Esophagus mucosa (tissue), 1 donor: ENCODE data around the gene RAPGEF4. TPM values are rescaled to one million over a fixed set of nuclear protein-coding genes. Genes with fewer than 3 reads are reported as not detected.
"Not testable (repeated sequence)": the region's sequence is repeated elsewhere in the genome, so short reads cannot be mapped to it uniquely, and the experiment has no call there.

Experiments used
- ATAC-seq: fragments of 200-7000 bp; cut with Tn5 transposase; one replicate; pipeline ENCODE4 v1.9.1; 2020
- total RNA-seq: library from RNA; stranded (reverse); gene quantifications from one replicate; pipeline ENCODE4 v1.2.4, GENCODE V29; 2023
- donor health status: DM: yes; HTN: yes; CAD: no.

RAPGEF4 gene
- total RNA-seq, 1 donor from 2014 or later, result 3.3 TPM

DNA sequence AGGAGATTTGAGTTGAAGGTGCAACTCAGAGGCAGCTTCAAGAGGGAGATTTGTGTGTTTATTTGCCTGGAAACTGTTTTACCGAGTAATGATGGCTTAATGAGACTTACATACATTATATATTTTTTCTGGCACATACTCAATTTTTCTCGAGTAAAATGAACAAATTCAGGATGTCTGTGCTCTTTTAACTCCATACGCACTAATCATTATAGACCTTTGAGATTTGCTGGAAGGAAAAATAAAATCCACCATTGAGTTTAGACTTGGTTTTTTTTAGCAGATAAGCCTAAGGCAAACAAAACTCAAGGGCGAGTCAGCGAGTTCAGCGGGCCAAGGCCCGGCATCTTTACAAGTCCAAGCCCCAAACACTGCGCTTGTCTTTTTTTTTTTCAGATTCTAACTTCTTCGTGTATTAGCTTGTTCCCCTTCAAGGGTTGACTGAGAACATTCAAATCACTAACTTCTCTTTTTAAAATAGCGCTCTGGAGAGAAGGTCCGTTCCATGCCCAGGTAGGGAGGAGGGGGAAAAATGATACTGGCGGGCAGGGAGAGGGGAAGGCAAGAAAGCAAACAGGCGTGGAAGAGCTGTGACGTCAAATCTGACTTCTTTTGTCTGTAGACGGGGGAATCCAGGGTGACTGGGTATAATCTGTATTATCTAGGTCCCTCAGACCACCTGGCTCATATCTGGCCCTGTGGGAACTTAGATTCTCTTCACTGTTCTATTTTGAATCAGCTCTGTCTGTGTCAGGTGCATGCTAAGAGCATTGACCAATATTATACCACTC, 267.3 kb downstream of the RAPGEF4 start:
- no peak for ATAC-seq

DNA sequence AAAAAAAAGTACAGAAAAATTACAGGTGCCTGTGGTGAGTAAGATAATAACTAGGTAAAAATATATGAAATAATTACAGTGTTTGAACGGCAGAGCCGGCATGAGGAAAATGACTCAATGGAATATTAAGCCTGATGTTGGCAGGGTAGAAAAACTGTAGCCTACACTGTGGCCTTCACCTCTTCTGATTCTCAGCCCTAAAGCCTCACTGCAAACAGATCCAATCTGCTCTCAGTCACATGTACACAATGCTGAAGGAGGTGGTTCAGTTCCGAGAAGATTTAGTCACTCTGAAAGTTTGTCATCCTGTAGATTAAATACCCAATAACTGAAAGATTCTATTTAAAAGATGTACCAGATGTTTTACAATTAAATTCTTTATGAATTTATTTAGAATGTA, 273.1 kb downstream of the RAPGEF4 start:
- no peak for ATAC-seq

GRCh38 chr2:173010233-173010632, 274.6 kb downstream of the RAPGEF4 start:
- no peak for ATAC-seq

DNA sequence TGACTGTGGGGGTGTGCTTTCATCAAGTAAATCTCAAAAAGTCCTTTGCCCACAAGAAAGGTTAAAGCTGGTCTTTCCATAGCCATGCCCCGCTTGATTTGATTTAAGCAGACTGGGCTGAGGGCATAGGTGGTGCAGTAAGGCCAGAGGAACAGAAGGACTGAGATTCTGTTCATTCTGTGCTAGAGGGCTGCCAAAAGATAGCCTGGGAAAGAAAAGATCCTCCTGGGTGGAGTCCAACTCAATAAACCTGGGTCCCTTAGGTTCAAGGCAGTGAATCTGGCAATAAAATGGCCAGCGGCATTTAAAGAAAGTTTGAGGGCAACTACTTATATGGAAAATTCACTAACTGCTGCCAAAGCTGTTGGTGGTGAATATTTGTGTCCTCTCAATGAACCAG, 280.8 kb downstream of the RAPGEF4 start:
- ATAC-seq, result no peak

- no peak for ATAC-seq
Observed at GRCh38 chr2:173017646-173018420, 282.2 kb downstream of the RAPGEF4 start.

DNA sequence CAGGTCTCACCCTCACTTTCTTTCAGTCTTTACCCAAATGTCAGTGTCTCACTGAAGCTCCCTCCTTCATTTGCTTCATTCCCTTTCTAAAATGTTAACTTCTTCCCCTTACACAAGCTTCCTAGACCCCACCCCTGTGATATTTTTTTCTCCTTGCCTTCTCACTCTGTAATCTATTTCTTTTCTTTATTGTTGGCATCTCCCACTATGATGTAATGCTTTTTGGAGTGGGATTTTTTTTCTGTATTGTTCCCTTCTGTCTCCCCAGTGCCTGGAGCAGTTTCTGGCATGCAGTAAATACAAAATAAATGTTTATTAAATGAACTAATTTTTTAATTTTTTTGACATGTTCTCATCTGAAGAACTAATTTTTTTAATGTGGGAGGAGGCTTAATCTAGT, 284.1 kb downstream of the RAPGEF4 start:
- no peak for ATAC-seq

DNA sequence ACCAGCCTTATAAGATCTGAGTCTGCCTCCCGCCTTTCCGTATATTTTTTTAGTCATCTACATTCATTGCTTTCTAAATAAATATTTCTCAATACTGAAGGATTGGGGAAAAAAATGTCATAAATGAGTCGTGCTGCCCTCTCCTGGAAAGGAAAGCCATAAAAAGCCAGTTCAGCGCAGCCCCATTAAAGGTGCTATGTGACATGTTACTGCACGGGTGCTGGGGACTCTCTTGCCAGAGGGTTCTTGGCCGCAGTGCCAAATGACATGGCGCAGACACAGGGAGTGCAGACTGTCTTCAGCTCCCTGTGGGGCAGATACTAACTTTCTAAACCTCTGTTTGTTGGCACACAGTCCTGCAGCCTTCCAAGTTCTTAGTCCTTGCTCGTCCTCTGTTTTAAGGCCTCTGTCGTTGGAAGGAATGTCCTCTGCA, 286.3 kb downstream of the RAPGEF4 start:
- ATAC-seq, result peak; percentile 50

GRCh38 chr2:173023718-173024117, 288.1 kb downstream of the RAPGEF4 start:
- ATAC-seq, result no peak

DNA sequence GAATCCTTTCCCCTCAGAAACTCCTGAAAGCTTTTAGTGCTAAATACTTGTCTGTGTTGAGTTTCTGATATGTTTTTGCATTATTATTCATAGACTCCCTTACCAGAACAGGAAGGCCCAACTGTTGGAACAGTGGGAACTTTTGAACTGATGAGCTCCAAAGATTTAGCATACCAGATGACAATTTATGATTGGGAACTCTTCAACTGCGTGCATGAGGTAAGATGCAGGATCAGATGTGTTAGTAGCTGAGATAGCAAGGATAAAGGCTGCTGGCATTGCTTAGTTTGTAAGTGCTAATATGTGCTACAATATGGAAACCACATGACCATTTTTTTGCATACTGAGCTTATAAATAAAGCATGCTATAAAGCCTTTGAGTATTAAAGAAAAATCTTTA, 290.8 kb downstream of the RAPGEF4 start:
- ATAC-seq, result no peak

- peak; percentile 86 for ATAC-seq
Observed at GRCh38 chr2:173027181-173028128, 291.8 kb downstream of the RAPGEF4 start.

DNA sequence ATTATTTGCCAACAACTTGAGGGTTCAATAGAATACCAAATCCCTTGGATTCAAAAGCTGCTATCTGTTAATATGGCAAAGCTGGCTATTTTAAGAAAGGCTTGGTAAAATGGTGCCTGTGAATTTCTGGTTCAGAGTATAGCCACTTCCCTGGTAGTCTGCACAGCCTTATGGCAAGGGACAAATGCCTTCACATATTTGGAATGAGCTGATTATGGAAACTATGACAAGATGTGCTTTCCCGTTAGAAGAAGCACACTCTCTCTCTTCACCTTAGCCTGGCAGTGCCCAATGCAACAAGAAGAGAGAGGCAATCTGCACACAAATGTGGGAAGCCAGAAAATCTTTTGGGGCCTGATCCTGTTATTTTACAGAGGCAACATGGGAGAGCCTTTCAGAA, 292.5 kb downstream of the RAPGEF4 start:
- no peak for ATAC-seq

DNA sequence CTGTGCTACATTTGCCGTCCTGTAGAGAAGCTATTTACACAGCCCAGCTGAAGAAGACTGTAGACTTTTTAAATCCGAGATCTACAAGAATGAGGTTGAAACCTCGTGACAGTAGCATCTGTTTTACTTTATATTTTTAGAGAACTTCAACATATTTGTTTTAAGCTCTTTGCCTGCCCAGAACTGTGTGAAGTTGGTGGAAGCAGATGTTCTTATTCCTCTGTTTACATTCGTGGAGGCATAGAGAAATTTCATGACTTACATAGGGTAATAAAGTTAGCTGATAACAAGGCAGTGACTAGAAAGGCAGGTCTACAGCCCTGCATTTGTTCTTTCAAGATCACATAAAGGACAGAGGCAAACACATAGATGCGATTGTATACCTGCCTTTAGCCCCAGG, 293.0 kb downstream of the RAPGEF4 start:
- ATAC-seq, result no peak

DNA sequence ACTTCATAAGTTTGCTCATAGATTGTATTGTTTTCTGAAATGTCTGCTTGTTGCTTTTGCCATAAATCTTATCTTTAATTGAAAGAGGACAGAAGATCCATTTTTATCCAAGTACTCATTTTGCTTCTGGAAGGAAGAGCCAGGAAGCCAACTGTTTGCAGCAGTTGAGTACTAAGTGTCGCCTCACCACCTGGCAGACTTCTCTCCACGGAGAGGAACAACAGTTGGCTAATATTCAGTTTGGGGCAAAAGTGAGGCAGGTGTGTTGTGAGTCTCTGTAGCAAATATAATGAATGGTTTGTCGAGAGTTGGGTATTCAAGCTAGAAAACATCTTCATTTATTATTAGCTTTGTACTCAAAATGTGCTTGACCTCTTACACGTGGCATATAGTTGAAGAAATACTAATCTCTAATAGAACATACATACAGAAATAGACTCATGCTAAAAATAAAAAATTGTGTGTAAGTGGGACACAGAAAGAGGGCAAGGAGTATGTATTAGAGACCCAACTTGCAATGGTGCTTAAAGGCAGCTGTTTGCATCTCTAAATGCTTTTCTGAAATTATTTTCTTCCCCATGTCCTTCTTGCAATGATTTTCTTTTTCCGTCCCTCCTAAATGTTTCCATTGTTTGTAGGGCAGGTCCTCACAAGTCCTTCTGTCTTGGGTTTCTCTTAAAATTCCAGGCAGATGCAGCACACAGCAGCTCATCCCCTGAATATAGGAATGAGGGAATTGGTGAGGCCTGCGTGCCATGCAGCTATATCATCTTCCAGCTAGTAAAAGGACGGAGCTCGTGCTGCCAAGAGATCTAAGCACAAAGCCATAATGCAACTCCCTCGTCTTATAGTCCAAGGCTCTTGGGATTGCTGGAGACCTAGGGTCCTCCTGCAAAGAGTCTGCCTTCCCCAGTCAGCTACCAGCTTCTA, 295.2 kb downstream of the RAPGEF4 start:
- ATAC-seq, result no peak

DNA sequence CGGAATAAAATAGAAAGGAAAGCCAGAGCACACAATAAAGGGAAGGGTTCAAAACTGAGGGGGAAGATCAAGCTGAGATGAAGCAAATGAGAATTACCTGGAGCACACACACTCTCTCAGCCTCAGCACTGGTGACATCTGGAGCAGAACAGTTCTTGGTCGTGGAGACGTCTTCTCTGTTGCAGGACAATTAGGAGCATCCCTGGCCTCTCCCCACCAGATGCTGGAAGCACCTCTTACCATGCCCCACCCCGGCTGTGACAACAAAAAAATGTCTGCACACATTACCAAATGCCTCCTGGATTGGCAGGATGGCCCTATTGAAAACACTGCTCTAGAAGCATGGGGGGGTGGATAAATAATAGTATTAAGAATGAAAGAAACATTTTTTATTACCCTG, 296.4 kb downstream of the RAPGEF4 start:
- ATAC-seq, result no peak

GRCh38 chr2:173033084-173033483, 297.4 kb downstream of the RAPGEF4 start:
- no peak for ATAC-seq

DNA sequence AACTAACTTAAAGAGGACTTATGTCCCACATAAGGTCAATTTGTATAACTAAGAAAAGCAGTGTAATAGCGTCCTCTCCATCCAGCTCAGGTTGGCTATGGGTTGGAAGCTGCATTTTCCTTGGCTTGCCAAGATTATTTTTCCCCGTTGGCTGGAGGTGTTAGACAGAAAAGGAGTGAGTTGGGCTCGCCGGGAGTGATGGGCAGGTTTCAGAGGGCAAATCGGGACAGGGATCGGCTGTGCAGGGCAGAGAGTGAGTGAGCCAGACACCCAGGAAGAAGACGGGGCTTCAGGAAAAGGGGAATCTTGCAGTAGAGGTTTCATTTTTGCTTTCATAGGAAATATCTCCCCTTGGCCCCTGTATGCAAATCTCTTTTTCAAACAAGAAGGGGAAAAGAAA, 298.5 kb downstream of the RAPGEF4 start:
- ATAC-seq, result no peak

DNA sequence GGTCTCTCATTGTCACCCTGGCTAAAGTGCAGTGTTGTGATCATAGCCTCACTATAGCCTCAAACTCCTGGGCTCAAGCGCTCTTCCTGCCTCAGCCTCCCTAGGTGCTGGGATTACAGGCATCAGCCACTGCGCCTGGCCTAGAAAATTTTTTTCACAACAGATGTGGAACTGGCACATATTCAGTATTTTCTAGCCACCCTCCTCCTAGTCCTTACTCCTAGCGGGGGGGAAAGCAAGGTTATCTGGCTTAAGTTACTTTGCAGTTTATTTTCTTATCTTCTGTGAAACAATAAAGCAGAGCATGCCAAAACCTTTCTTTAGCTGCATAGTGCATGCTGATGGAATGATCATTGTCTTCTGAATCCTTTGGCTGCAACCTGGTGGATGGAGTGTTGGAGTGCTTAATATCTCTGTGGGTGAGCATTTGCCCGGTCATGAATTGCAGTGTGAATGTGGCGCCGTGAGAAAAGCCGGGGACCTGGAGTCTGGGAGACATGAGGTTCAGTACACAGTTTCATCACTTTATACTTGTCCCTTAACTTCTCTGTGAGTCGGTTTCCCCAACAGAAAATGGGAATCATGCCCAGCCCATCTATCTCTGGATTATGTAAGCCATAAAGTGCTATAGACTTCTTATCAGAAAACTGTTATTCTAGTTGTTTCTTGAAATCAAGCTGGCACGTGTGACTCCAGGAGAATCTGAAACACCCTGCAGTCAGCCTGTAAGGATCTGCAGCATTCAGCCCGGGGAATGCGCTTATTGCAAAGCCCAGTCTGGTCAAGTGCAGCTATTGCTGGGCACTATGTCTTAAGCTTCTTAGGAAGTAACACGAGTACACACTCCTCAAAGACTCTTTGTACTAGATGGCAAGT, 301.8 kb downstream of the RAPGEF4 start:
- no peak for ATAC-seq

- not testable (repeated sequence) for ATAC-seq
Observed at GRCh38 chr2:173038257-173038656, 302.6 kb downstream of the RAPGEF4 start.

GRCh38 chr2:173040729-173041128, 305.1 kb downstream of the RAPGEF4 start:
- no peak for ATAC-seq

DNA sequence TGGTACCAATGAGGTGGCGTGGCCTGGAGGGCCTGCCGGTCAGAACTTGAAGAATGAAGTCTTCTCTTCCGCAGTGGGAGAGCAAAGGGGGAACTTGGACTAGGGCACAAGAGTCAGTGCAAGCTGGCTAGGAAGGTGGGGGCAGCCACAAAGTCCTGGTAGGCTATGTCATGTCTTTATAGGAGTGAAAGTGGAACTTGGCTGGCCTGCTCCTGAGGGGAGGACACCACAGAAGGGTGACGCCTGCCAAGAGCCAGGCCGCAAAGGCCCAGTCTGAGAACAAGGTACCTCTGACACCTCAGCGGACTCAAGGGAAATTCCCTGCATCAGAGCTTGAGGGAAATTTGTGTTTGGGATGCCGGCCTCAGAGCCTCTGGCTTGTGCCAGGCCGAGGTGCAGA, 307.8 kb downstream of the RAPGEF4 start:
- ATAC-seq, result peak; percentile 42
